ENCODE results near the gene MPV17L.

- no peak for TF ChIP-seq ISL1 (CRISPR knock-in tag; IDR thresholded peaks at IDR 0.05)
- no peak for TF ChIP-seq GLIS3 (CRISPR knock-in tag; IDR thresholded peaks at IDR 0.05)
- no peak for TF ChIP-seq CREB5 (CRISPR knock-in tag; IDR thresholded peaks at IDR 0.05; ENCODE audit: low read depth)
- TF ChIP-seq ZFP30 (CRISPR knock-in tag; IDR thresholded peaks at IDR 0.05): no peak
- TF ChIP-seq OSR1 (CRISPR knock-in tag; IDR thresholded peaks at IDR 0.05): no peak
- TF ChIP-seq, protein P1, sequence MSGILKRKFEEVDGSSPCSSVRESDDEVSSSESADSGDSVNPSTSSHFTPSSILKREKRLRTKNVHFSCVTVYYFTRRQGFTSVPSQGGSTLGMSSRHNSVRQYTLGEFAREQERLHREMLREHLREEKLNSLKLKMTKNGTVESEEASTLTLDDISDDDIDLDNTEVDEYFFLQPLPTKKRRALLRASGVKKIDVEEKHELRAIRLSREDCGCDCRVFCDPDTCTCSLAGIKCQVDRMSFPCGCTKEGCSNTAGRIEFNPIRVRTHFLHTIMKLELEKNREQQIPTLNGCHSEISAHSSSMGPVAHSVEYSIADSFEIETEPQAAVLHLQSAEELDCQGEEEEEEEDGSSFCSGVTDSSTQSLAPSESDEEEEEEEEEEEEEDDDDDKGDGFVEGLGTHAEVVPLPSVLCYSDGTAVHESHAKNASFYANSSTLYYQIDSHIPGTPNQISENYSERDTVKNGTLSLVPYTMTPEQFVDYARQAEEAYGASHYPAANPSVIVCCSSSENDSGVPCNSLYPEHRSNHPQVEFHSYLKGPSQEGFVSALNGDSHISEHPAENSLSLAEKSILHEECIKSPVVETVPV (CRISPR knock-in tag; IDR thresholded peaks at IDR 0.05): no peak
- no peak for TF ChIP-seq CSDC2 (CRISPR knock-in tag; IDR thresholded peaks at IDR 0.05)
- no peak for TF ChIP-seq PPARA (CRISPR knock-in tag; IDR thresholded peaks at IDR 0.05; ENCODE audit: borderline replicate concordance)
- TF ChIP-seq PATZ1 (CRISPR knock-in tag; IDR thresholded peaks at IDR 0.05; ENCODE audit: borderline replicate concordance): no peak
- TF ChIP-seq ESRRG (CRISPR knock-in tag; IDR thresholded peaks at IDR 0.05): no peak
- no peak for TF ChIP-seq RARB (CRISPR knock-in tag; IDR thresholded peaks at IDR 0.05)
- no peak for TF ChIP-seq ZNF70 (CRISPR knock-in tag; IDR thresholded peaks at IDR 0.05)
- TF ChIP-seq ARNTL (CRISPR knock-in tag; IDR thresholded peaks at IDR 0.05; ENCODE audit: borderline replicate concordance, low read depth): no peak
Measured at GRCh38 chr16:15425861-15426260, 30.3 kb downstream of the MPV17L start.

Data from SK-N-SH treated with all-trans-retinoic acid at 6 μM for 48 hours (cell line).